Suprapubic skin (tissue), 3 donors: ENCODE measurements around the gene NRXN3.

ENCODE experiments used
- CTCF ChIP-seq, 2 donors: fragments of 200-600 bp in 1 of 2; fragments of 450-650 bp in 1 of 2; sonication (generic) in 1 of 2; IDR thresholded peaks; one replicate each; pipeline ENCODE4 v1.5.1; 2016 to 2019; ENCODE audit warnings: antibody characterized with exemption in 2 of 2, mild to moderate bottlenecking in 1 of 2, moderate library complexity in 1 of 2
- POLR2A ChIP-seq, 2 donors: fragments of 450-650 bp; IDR thresholded peaks; one replicate each; pipeline ENCODE4 v1.6.1; 2017; ENCODE audit warnings: antibody characterized with exemption in 2 of 2, mild to moderate bottlenecking in 2 of 2, moderate library complexity in 2 of 2

GRCh38 chr14:79690960-79691359 lies 1520.8 kb downstream of the NRXN3 start:
- no peak for TF ChIP-seq CTCF (IDR thresholded peaks at IDR 0.05)
- TF ChIP-seq POLR2A (IDR thresholded peaks at IDR 0.05) = no peak
